Measurements from ENCODE around the gene PGA4.
"Not testable (repeated sequence)": the region's sequence is repeated elsewhere in the genome, so short reads cannot be mapped to it uniquely, and the experiment has no call there.

Gene PGA4

GRCh38 chr11:61207636-61208310 is 14.4 kb upstream of the PGA4 start:
- DNase-seq = not testable (repeated sequence)

DNA sequence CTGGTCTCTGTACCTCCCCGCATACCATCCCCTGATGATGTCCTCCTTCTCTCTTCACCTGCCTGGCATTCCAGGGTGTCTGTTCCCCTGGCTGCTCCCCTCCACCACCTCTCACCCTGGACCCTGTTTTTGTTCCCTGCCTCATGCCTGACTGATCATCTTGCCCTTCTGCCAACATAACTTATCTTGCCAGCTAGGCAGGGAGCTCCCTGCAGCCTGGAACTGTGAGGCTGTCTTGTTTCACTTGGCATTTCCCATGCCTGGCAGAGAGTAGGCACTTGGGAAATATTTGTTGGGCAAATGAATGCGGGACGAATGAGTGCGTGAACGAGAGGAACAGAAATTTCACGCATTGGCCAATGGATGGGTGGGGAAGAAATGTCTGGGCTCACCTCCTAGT is 11.5 kb upstream of the PGA4 start:
- DNase-seq = not testable (repeated sequence)

DNA sequence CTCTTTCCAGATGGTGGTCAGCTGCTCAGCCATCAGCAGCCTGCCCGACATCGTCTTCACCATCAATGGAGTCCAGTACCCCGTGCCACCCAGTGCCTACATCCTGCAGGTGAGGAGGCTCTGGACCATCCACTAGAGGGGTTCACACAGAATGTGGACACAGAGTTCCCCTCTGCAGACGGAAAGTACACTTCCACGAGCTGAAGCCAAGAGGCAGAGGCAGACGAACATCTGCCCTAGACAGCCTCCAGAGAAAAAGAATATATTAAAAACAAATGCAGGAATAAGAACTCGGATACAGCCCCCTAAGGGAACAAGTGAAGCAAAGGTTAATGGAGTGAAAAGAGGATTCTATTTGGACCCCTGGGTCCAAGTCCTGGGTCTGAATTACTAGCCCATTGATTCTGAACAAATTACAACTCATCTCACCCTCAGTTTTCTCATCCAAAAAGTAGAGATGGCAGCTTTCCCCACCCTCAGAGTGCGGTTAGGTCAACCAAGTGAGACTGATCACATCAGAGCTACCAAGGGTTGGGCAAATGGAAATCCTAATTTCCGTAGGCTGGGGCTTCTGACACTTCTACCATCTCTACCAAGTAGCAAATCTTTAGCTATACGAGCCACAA is 10.7 kb upstream of the PGA4 start:
- DNase-seq = not testable (repeated sequence)

- DNase-seq = not testable (repeated sequence)
These were observed 9.9 kb upstream of the PGA4 start for GRCh38 chr11:61212202-61212601.

DNA sequence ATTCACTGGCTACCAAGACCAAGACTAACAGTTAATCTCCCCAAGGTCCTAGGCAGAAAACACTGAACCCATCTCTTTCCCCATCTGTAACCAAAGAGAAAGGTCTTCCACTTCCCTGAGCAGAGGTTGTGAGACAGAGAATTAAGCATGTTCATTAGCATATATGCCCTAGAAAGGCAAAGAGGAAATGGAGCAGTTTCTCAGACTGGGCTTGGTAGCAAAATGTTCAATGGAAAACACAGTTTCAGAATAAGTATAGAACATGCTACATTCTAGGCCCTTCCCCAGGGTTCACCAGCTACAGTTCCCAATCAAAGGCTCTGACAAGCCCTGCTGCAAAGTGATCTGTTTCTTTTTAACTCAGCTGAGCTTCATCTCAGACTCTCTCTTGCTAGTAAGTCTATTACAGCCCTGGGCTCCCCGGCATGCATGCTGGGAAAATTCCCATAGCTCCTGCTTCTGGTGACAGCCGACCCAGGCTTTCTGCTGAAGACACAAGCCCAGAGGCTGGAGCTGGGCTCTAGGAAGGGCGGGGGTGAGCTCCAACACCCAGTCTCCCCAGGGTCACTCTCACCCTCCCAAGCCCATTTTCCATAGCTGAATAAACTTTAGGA is 8.3 kb upstream of the PGA4 start:
- not testable (repeated sequence) for DNase-seq

- DNase-seq = not testable (repeated sequence)
These were observed 3.8 kb upstream of the PGA4 start for GRCh38 chr11:61218306-61218705.

GRCh38 chr11:61219016-61219415 is 3.1 kb upstream of the PGA4 start:
- not testable (repeated sequence) for DNase-seq

DNA sequence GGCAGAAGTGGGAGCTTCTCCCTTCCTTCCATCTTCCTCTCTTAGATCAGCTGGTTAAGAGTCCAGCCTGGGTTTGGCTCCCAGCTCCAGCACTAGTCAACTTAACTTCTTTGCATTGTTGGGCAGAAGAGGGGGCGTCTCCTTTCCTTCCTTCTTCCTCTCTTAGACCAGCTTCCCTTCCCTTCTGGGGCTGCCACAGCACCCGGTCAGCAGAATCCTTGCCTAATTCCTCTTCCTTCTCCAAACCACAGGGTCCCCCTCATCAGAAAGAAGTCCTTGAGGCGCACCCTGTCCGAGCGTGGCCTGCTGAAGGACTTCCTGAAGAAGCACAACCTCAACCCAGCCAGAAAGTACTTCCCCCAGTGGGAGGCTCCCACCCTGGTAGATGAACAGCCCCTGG is 545 bp downstream of the PGA4 start:
- DNase-seq = not testable (repeated sequence)

GRCh38 chr11:61226457-61227137 is 4.5 kb downstream of the PGA4 start:
- DNase-seq = not testable (repeated sequence)

DNA sequence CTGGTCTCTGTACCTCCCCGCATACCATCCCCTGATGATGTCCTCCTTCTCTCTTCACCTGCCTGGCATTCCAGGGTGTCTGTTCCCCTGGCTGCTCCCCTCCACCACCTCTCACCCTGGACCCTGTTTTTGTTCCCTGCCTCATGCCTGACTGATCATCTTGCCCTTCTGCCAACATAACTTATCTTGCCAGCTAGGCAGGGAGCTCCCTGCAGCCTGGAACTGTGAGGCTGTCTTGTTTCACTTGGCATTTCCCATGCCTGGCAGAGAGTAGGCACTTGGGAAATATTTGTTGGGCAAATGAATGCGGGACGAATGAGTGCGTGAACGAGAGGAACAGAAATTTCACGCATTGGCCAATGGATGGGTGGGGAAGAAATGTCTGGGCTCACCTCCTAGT is 7.3 kb downstream of the PGA4 start:
- not testable (repeated sequence) for DNase-seq

GRCh38 chr11:61231033-61231432 is 8.9 kb downstream of the PGA4 start:
- not testable (repeated sequence) for DNase-seq

DNA sequence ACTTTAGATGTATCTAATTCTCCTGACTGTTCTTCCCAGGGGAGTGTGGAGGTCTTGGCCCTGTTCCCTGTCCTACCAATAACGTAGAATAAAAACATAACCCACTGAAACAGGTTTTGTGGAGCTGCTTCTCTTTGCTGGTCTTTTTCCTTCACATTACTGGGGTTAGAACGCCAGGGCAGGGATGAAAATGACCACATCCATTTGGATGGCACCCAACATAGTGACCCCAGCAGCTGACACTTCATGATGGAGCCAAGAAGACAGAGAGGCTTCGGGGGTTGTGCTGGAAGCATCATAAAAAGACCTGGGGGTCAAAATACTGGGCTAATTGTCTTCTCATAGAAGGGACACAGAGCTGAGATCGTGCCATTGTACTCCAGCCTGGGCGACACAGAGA is 9.4 kb downstream of the PGA4 start:
- DNase-seq = not testable (repeated sequence)

DNA sequence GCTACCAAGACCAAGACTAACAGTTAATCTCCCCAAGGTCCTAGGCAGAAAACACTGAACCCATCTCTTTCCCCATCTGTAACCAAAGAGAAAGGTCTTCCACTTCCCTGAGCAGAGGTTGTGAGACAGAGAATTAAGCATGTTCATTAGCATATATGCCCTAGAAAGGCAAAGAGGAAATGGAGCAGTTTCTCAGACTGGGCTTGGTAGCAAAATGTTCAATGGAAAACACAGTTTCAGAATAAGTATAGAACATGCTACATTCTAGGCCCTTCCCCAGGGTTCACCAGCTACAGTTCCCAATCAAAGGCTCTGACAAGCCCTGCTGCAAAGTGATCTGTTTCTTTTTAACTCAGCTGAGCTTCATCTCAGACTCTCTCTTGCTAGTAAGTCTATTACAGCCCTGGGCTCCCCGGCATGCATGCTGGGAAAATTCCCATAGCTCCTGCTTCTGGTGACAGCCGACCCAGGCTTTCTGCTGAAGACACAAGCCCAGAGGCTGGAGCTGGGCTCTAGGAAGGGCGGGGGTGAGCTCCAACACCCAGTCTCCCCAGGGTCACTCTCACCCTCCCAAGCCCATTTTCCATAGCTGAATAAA is 10.5 kb downstream of the PGA4 start:
- DNase-seq = not testable (repeated sequence)

DNA sequence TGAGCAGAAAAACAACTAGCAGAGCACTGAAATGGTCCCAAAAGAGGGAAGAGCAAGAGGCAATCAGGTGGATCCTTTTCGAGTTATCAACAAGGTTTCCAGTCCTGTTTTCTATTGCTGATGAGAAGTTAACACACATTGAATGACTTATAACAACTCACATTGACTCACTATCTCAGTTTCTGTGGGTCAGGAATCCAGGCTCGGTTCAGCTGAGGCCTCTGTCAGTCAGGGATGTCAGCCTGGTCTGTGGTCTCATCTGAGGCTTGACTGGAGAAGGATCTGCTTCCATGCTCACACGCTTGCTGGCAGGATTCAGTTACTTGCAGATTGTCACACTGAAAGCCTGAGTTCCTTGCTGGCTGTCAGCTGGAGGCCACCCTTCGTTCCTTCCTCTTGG is 15.0 kb downstream of the PGA4 start:
- DNase-seq = not testable (repeated sequence)

DNA sequence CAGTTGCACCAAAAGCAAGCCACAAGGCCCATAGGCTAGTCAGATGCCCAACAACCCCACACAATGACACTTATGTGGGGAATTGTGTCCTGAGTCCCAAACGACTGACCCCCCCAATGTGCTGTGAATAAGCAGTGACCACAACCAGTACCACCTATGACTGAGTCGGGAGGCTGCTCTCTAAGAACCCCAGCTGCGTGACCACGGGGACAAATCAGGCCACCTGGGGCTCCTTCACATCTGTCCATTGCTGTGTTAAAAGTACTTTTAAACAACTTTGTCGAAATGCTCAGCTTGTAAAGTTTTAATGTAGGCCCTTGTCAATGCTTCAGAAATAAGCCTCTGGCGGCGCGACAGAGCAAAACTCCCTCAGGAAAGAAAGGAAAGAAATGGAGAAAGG is 18.1 kb downstream of the PGA4 start:
- not testable (repeated sequence) for DNase-seq

DNA sequence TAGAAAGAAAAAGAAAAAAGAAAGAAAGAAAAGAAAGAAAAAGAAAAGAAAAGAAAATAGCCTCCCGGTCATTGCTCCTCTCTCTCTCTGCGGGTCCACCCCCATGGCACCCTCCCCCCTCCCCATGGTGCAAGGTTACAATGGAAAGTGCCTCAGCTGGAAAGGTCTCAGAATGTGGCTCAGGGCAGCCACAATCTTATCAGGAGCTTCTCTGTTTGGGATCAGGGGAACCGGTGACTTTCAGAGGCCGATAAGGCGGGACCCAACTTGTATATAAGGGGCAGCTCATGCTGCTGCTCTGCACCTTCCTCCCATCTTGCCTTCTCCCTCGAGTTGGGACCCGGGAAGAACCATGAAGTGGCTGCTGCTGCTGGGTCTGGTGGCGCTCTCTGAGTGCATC is 18.7 kb downstream of the PGA4 start, which contains the start of gene PGA5:
PGA5 (plus strand) TSS at position 301 of the 400 bp plus-strand sequence; CDS start at position 353, 52 bp downstream.
- not testable (repeated sequence) for DNase-seq

- DNase-seq = not testable (repeated sequence)
These were observed 19.4 kb downstream of the PGA4 start for GRCh38 chr11:61241526-61241925.

DNA sequence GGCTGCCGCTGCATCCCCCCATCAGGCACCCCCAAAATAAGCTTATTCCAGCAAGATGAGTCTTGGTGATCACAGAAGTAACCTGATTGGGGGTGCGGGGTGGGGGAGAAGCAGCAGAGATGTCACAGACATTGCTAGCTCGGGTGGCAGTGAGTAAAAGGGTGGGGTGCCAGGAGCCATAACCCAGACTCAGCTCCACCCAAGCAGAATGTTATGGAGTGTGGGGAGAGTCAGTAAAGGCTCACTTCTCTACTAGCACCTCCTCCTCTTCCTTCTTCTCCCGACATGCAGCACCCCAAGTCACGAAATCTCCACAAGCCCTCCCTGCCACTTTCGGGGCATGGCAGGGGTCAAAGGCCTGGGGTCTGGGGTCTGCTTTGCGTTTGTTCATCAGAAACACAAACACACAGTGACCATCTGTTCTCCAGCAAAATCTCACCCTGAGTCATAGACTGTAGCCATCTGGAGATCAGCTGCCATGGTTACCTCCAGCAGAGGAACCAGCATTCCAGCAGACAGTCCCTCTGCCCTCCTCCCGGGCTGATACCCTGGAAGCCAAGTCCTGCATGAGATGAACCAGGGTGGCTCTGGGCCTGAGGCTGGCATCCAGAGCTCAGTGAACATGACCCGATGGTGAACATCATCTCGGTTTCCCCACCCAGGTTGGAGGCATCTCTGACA is 23.3 kb downstream of the PGA4 start:
- DNase-seq = not testable (repeated sequence)

GRCh38 chr11:61248071-61248470 is 25.9 kb downstream of the PGA4 start:
- DNase-seq = not testable (repeated sequence)

DNA sequence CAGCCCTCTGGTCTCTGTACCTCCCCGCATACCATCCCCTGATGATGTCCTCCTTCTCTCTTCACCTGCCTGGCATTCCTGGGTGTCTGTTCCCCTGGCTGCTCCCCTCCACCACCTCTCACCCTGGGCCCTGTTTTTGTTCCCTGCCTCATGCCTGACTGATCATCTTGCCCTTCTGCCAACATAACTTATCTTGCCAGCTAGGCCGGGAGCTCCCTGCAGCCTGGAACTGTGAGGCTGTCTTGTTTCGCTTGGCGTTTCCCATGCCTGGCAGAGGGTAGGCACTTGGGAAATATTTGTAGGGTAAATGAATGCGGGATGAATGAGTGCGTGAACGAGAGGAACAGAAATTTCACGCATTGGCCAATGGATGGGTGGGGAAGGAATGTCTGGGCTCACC is 27.1 kb downstream of the PGA4 start:
- DNase-seq = not testable (repeated sequence)

DNA sequence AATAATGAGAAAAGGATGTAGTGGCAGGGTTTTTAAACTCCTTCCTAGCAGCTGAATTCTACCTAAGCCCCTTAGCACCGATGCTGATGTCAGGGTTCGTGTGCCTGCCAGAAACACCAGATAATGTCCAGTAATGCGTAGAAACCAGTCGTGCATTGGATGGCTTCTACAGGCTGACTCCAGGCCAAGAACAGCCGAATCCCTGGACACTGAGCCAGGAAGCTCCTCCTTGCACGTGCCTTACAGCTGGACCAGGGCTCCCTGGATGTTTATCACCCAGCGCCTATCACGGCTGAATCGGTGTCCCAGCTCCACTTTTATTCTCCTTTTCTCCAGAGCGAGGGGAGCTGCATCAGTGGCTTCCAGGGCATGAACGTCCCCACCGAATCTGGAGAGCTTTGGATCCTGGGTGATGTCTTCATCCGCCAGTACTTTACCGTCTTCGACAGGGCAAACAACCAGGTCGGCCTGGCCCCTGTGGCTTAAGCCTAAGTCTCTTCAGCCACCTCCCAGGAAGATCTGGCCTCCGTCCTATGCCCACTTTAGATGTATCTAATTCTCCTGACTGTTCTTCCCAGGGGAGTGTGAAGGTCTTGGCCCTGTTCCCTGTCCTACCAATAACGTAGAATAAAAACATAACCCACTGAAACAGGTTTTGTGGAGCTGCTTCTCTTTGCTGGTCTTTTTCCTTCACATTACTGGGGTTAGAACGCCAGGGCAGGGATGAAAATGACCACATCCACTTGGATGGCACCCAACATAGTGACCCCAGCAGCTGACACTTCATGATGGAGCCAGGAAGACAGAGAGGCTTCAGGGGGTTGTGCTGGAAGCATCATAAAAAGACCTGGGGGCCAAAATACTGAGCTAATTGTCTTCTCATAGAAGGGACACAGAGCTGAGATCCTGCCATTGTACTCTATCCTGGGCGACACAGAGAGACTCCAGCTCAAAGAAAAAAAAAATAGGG is 28.9 kb downstream of the PGA4 start:
- not testable (repeated sequence) for DNase-seq
